HG02981 (cell line): ENCODE measurements around the gene TSPAN11.
A peak's percentile ranks its signal among the peaks of the same experiment; 100 is the strongest.

Experiments
- ATAC-seq: cut with Tn5 transposase; IDR thresholded peaks from one replicate; pipeline ENCODE4 v1.9.1; 2021; ENCODE audit warnings: mild to moderate bottlenecking, moderate library complexity; ENCODE audit not compliant: unreplicated experiment

TSPAN11 gene

DNA sequence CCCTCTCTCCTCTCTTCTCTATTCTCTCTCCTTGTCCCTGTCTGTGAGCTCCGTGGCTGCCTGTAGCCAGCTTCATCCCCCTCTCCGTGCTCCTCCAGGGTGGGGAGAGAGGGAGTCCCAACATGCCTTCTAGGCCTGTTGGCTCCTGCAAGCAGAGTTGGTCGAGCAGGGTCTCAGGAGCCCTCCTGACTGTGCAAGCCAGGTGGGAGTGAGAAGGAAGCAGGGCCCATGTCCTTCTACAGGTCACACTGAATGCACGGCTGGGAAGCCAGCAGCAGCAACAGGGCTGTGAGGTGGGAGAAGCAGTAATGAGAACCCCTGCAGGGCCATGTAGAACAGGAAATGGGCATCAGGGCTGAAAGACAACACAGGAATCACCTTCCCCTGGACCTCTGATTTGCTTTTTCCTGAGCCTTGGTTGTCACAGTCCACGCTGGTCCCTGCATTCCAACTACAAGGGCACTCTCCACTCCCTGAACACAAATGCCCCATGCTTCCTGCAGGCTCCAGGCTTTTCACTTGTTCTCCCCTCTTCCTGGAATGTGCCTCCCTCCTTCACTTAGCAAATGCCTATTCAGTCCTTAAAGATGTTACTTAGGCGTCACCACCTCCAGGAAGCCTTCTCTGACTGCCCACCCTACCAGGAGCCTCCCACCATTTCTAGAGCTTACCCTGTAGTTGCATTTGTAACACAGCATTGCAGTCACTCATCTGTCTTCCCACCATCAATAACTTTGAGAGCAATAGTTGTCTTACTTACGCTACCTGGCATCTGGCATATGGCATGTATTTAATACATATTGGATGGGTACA is 51.2 kb downstream of the TSPAN11 start:
- ATAC-seq, result no peak

DNA sequence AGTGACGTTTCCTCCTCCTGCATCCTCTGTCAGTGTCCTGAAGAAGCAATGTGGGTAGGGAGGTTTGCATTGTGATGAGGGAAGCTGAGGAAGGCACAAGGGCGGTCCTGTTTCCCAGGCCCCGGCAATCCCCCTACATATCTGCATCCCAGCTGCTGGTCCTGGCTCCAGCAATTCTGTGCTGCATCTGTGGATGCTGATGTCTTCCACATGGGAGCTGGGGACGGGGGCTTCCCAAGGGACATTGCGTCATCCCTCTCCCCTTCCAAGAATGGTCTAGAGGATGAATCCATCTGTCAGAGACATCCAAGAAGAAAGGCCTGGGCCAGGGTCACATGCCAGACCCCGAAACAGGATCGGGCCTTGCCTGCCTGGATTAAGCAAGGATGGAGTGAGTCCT is 52.1 kb downstream of the TSPAN11 start:
- no peak for ATAC-seq

DNA sequence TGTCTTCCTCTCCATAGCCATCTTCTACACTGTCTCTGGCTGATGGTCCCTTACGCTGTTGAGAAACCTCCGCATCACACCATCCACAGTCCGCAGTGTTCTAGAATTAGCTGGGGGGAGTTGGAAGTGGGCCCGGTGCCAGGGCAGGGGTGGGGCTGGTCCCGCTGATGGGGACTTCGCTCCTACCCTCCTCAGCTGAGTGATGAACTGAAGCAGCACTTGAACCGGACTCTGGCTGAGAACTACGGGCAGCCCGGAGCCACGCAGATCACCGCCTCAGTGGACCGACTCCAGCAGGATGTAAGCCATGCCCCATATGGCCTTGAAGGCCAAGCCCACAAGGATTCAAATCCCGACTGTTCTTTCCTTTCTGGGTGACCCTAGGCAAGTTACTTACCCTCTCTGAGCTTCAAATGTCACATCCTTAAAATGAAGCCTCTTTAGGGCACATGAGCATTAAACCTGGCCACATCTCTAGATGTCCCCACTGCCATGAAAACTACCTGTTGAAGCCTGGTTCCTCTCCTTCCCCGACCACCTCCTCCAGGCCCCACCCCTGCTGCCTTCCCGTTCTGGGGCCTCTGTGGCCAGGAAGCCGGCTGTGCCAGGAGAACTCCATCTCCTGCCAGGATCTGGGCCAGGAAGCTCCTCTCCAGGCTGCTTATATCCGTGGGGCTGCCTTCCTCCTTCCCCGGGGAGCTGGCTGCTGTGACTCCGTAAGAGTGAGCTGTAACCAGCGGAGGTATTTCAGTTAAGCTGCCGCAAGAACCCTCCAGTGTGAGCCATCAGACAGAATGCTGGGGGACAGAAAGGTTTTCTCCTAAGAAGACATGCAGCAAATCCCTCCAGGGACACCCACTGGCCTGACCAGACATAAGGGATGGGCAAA is 53.1 kb downstream of the TSPAN11 start:
- ATAC-seq, result no peak

GRCh38 chr12:30980955-30981662 is 54.6 kb downstream of the TSPAN11 start:
- ATAC-seq, result no peak

DNA sequence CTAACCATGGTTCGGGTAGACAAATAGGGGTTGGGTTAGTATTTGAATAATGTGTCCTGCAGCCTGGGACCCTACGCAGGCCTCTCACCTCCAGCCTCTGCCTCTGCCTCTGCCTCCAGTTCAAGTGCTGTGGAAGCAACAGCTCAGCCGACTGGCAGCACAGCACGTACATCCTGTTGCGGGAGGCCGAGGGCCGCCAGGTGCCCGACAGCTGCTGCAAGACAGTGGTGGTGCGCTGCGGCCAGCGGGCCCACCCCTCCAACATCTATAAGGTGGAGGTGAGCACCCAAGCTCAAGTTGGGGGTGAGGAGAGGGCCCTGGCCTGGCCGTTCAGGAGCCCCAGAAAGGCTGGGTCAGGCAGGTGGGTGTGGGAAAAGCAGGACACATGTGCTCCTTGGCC is 55.9 kb downstream of the TSPAN11 start:
- no peak for ATAC-seq

GRCh38 chr12:30985814-30986452 is 59.4 kb downstream of the TSPAN11 start:
- peak; percentile 57 for ATAC-seq

- ATAC-seq, result no peak
These were observed 61.5 kb downstream of the TSPAN11 start for GRCh38 chr12:30988086-30988485.

DNA sequence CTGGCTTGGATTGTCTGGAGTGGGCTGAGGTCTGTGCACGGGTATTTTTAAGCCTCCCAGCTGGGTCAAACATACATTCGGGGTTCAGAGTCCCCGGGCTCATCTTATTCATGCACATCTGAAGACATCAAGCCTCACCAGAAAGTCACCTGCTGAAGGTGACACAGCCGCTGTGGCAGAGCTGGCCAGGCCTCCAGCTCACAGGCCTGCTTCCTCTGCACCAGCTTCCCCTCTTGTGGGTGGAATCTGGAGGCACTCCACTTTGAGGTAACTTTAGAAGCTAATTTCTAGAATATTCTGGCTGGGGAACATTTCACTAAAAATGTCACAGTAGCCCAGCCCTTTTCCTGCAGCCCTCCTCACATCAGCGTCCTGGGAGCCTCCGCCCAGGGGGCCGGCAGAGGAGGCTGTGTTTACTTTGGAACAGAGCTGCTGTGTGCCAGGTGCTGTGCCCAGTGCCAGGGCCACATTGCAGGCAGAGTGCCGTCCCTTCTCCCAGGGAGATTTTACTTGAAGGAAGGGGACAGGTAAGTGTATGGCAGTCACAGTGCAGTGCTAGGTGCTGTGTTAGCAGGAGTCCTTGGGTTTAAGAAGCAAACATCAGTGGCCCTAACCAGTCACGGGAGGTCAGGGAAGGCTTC is 62.2 kb downstream of the TSPAN11 start:
- ATAC-seq, result no peak

DNA sequence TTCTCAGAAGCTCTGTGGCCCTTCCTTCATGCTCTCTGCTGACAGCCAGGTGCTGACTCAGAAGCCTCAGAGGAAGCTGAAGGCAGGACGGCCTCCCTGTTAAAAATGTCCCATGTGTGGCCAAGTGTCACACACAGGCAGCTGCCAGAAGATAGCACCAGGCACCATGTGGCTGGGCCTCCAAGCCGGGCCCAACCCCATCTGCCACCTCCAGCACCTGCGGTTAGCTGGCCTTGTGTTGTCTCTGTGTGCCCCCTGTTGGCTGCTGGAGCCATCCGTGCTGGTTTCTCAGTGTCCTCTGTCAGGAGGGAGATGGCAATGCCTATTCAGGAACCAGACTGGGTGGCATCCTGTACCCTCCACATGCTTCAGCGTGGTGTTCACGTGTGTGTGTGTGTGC is 63.2 kb downstream of the TSPAN11 start:
- no peak for ATAC-seq

- no peak for ATAC-seq
These were observed 63.8 kb downstream of the TSPAN11 start for GRCh38 chr12:30990316-30990715.

GRCh38 chr12:30990776-30991175 is 64.2 kb downstream of the TSPAN11 start:
- ATAC-seq, result no peak

DNA sequence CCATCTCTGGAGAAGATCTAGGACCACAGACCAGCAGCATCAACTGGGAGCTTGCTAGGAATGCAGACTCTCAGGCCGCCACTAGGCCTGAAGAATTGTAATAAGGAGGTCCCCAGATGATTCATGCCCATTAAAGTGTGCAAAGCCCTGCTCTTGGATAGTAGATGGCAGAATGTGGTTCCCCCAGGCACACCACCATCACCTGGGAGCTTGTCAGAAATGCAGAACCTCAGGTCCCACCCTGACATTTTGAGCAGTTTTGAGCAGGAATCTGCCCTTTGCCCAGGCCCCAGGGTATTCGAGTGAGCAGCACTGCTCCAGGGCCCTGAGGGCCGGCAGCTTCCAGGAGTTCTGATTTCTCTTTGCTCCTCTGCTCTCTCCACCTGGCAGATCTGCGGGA is 64.9 kb downstream of the TSPAN11 start:
- no peak for ATAC-seq

DNA sequence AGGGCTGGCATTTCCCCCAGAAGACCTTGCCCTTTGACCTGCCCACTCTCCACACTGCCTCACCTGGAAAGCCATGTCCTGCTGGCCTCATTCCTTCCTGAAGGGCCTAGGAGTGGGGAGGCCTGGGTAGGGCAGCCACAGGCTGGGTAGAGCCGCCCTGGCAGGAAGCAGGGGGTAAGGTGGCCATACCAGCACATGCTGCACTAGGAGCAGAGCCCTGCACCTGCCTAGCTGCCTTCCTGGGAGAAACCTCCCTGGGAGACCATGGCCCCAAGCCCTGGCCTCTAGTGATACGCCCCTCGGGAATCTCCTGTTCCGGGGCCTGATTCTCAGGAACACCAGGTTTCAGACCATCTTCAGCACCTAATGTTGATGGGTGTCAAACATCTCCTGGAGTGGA is 65.8 kb downstream of the TSPAN11 start:
- ATAC-seq, result no peak

DNA sequence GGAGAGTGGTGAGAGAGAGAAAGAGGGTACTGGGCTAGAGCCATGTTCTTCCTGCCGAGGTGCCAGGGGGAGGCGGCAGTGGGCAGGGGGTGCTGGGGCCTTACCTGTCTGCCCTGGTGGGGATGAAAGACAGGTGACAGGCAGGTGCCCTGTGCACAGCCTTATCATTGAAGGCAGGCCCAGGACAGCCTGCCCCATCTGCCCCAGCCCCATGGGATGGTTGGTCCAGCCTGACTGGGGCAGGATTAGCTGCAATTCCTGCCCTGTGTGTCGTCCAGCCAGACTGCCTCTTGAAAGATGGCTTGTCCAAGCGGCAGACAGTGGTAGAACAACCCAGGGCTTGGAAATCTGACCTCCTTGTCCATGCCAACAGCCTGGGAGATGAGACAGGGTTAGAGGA is 67.2 kb downstream of the TSPAN11 start:
- no peak for ATAC-seq

GRCh38 chr12:30994274-30994673 is 67.7 kb downstream of the TSPAN11 start:
- ATAC-seq, result no peak

DNA sequence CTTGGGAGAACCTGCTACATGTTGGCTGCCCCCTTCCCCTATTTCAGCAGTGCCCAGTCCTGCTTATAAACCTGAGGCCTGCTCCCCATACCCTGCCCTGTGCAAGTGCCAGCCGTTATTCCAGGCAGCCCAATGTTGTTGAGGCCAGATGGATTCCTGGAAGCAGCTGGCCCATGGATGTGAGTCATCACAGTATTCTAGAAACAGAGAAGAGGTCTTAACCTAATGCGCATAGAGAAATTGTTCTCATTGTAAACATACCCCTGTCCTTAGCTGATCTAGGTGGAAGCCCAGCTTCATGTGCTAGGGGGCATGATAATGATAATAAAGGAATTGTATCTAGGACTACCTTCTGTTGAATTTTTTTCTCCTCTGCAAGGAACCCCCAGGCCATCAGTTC is 69.7 kb downstream of the TSPAN11 start:
- ATAC-seq, result no peak

DNA sequence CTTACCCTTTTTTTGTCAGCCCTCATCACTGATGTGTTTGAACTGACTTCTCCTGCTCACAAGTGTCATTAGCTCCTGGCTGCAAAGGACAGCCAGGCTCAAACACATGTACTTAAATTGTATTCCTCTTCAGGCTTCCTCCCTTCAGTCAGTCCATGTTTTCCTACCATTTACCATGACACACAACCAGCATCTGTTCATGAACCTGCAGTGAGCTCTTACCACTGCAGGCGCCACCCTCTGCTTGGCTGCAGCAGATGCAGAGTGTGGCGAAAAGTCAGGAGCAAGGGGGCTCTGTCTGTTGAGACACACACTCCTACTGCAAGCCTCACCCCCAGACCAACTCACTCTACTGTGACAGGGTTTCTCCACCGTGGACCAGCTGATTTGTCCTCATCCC is 70.2 kb downstream of the TSPAN11 start:
- no peak for ATAC-seq

GRCh38 chr12:30997685-30998440 is 71.3 kb downstream of the TSPAN11 start:
- no peak for ATAC-seq

- ATAC-seq, result no peak
These were observed 72.5 kb downstream of the TSPAN11 start for GRCh38 chr12:30999011-30999410.

DNA sequence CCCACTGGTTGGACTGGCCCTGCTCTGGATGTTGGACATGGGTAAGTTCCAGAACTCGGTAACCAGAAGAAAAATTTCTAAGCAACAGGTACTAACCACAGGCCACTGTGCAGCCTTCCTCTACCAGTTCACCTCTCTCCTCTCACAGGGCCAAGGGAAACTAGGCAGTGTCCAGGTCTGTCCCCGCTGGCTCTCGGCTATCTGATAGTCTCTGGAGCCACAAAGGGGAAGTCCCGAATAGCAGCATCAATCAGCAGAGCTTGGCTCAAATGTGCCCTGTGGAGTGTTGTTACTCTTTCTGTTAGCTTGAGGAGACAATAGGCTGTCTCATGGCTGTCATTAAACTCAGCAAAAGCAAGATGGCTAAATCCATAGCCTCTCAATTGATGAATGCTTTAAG is 73.2 kb downstream of the TSPAN11 start:
- ATAC-seq, result no peak
